Large intestine (tissue), 3 donors: ENCODE data around the gene RNU4-1. TPM values are rescaled to one million over a fixed set of nuclear protein-coding genes. Genes with fewer than 3 reads are reported as not detected.
"Not testable (repeated sequence)": the region's sequence is repeated elsewhere in the genome, so short reads cannot be mapped to it uniquely, and the experiment has no call there.

Experiments
- DNase-seq, 2 donors: peaks; one replicate each; pipeline versions ENCODE4 v3.0.0 to v3.0.0-alpha.2; 2013
- H3K27ac ChIP-seq: one replicate; pipeline ENCODE4 v1.5.1; 2013; ENCODE audit warnings: low read length
- H3K27me3 ChIP-seq: 2 replicates; pipeline ENCODE4 v1.6.1; 2013; ENCODE audit warnings: low read length; ENCODE audit not compliant: control insufficient read depth, insufficient read depth
- H3K36me3 ChIP-seq: 2 replicates; pipeline ENCODE4 v1.6.1; 2013; ENCODE audit warnings: low read length; ENCODE audit not compliant: control insufficient read depth, insufficient read depth
- H3K4me1 ChIP-seq: one replicate; pipeline ENCODE4 v1.6.1; 2013; ENCODE audit warnings: low read length; ENCODE audit not compliant: control insufficient read depth, insufficient read depth
- H3K4me3 ChIP-seq: one replicate; pipeline ENCODE4 v1.5.1; 2013; ENCODE audit warnings: low read length
- H3K9me3 ChIP-seq: one replicate; pipeline ENCODE4 v1.6.1; 2013; ENCODE audit warnings: mild to moderate bottlenecking, low read depth, low read length, moderate library complexity; ENCODE audit not compliant: control insufficient read depth
- WGBS: methylation state at CpG from one replicate; pipeline ENCODE4 v1.1.5; 2013; ENCODE audit warnings: low lambda C conversion rate; ENCODE audit not compliant: insufficient coverage; 5-methylcytosine and 5-hydroxymethylcytosine counted together
- polyA plus RNA-seq: library from polyadenylated mRNA; unstranded; fragments of 120-200 nt; gene quantifications from one replicate; pipeline ENCODE4 v1.2.1, GENCODE V29; 2013

RNU4-1 gene
- polyA plus RNA-seq, 1 donor: not detected

DNA sequence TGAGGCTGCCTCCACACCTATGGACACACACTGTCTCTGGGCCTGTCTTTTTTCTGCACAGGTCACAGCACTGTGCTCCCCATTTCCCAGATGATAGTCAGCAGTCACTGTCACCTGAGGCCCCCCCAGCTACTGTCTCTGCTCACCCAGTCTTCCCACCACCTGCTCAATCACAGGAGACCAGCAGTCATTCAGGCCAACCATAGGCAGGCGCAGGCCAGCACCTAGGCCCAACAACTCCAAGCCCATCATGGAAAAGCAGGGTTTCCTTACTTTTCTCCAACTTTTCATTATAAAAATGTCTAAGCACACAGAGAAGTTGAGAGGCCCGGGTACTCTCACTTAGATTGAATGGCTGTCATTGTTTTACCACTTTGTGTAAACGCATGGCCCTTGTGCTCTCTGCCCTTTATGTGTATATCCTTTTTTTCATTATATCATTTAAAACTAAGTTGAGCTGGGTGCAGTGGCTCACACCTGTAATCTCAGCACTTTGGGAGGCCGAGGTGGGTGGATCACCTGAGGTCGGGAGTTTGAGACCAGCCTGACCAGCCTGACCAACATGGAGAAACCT lies 34.6 kb downstream of the RNU4-1 start:
- Histone ChIP-seq H3K27ac (no peak overlapping the region), H3K36me3 (peaks cover 16% of the 10 kb centered on the region), H3K4me3 (no peak overlapping the region), H3K27me3 (no peaks in the 10 kb centered on the region), H3K4me1 (peaks cover 46% of the 10 kb centered on the region), H3K9me3 (no peaks in the 10 kb centered on the region)
- WGBS: no CpG with 5 or more reads among the region's 5 CpGs
- DNase-seq: no peak

DNA sequence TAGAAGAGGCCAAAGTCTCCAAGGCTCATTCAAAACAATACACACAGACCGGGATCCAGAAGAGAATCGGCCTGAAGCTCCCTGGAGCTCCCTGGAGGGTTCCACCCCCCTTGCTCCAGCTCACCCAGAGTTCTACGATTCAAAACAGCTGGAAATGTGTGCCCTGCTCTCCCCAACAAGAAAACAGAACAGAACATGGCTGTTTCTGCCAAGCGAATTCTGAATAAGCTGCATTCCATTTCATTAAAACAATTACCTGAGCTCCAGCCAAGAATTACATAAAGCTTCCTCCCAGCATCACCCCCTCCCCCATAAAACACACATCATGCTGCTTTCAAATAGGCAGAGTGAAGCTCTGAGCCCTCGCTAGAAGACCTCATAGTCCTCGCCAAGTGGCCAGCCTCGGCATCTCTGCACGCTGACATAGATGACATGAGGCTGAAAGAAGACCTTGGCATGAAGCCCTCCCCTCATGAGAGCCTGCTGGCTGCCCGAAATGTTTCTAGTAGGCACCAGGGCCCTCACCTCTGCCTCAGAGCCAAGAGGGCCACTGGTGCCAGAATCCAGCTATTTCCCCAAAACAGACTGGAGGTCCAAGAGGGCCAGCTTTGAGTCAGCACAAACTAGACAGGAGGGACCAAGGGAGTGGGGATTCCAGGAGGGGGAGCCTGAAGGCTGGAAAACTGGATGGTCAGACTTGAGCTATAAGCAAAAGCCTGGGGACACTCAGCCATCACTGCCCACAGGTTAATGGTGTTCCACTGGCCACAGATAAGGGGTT lies 35.8 kb downstream of the RNU4-1 start:
- H3K4me3 ChIP-seq: no peak overlapping the region
- peak in 1 of 2 donors; percentile 55 for DNase-seq
- H3K27me3 ChIP-seq: no peaks in the 10 kb centered on the region
- 100% methylated on average over 1 of the region's 9 CpGs for WGBS
- no peaks in the 10 kb centered on the region for H3K9me3 ChIP-seq
- peak overlapping the region; percentile 33 for H3K27ac ChIP-seq
- peaks cover 34% of the 10 kb centered on the region for H3K4me1 ChIP-seq
- peaks cover 17% of the 10 kb centered on the region for H3K36me3 ChIP-seq

DNA sequence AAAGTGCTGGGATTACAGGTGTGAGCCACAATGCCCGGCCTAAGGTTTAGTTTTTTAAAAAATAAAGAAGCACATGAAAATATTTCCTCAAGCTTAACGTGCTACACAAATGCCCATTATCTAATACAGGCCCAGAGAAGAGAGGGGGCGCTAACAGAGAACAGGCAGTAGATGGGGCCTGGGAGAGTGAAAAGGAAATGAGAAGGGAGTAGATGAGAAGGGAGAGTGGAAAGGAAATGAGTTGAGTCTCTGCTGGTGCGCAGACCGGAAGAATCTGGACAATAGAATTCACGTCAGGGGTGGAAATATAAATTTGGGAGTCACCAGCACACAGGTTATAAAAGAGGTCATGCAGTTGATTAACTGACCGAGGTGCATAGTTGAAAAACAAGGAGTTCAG lies 38.2 kb downstream of the RNU4-1 start:
- 96% methylated on average over 4 of the region's 7 CpGs for WGBS
- H3K27ac ChIP-seq: no peak overlapping the region

GRCh38 chr12:120253313-120253712 lies 39.7 kb downstream of the RNU4-1 start:
- H3K4me1 ChIP-seq: peaks cover 33% of the 10 kb centered on the region
- not testable (repeated sequence) for H3K27ac ChIP-seq, H3K4me3 ChIP-seq, DNase-seq, H3K27me3 ChIP-seq, H3K9me3 ChIP-seq
- peaks cover 27% of the 10 kb centered on the region for H3K36me3 ChIP-seq
- no CpG with 5 or more reads among the region's 6 CpGs for WGBS

More for the DNA sequence above, 38.2 kb downstream of the RNU4-1 start:
- peaks cover 23% of the 10 kb centered on the region for H3K36me3 ChIP-seq
- no peaks in the 10 kb centered on the region for H3K27me3 ChIP-seq
- peaks cover 32% of the 10 kb centered on the region for H3K4me1 ChIP-seq
- H3K4me3 ChIP-seq: no peak overlapping the region
- DNase-seq: no peak
- H3K9me3 ChIP-seq: no peaks in the 10 kb centered on the region

GRCh38 chr12:120252071-120252906 lies 40.7 kb downstream of the RNU4-1 start:
- Histone ChIP-seq H3K27me3 (no peaks in the 10 kb centered on the region), H3K9me3 (no peaks in the 10 kb centered on the region), H3K36me3 (peaks cover 27% of the 10 kb centered on the region), H3K4me3 (no peak overlapping the region), H3K4me1 (peaks cover 27% of the 10 kb centered on the region), H3K27ac (no peak overlapping the region)
- no peak for DNase-seq
- WGBS: 100% methylated on average over 1 of the region's 12 CpGs

DNA sequence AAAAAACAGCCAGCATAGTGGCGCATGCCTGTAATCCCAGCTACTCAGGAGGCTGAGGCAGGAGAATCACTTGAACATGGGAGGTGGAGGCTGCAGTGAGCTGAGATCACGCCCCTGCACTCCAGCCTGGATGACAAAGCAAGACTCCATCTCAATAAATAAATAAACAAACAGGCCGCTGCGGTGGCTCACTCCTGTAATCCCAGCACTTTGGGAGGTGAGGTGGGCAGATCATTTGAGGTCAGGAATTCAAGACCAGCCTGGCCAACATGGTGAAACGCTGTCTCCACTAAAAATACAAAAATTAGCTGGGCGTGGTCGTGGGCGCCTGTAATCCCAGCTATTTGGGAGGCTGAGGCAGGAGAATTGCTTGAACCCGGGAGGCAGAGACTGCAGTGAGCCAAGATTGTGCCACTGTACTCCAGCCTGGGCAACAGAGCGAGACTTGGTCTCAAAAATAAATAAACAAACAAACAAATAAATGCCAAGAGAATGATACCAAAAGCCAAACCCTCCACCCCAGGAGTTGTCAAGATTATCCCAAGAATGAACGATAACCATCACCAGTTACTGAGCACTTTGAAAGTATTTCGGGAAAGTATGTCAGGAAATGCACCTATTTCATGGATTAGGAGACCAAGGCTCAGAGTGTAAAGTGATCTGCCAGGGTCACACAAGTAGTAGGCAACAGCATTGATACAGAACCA lies 41.5 kb downstream of the RNU4-1 start:
- H3K27ac ChIP-seq, DNase-seq, H3K4me3 ChIP-seq, H3K27me3 ChIP-seq, H3K9me3 ChIP-seq: not testable (repeated sequence)
- peaks cover 27% of the 10 kb centered on the region for H3K36me3 ChIP-seq
- H3K4me1 ChIP-seq: peaks cover 21% of the 10 kb centered on the region
- no CpG with 5 or more reads among the region's 12 CpGs for WGBS

DNA sequence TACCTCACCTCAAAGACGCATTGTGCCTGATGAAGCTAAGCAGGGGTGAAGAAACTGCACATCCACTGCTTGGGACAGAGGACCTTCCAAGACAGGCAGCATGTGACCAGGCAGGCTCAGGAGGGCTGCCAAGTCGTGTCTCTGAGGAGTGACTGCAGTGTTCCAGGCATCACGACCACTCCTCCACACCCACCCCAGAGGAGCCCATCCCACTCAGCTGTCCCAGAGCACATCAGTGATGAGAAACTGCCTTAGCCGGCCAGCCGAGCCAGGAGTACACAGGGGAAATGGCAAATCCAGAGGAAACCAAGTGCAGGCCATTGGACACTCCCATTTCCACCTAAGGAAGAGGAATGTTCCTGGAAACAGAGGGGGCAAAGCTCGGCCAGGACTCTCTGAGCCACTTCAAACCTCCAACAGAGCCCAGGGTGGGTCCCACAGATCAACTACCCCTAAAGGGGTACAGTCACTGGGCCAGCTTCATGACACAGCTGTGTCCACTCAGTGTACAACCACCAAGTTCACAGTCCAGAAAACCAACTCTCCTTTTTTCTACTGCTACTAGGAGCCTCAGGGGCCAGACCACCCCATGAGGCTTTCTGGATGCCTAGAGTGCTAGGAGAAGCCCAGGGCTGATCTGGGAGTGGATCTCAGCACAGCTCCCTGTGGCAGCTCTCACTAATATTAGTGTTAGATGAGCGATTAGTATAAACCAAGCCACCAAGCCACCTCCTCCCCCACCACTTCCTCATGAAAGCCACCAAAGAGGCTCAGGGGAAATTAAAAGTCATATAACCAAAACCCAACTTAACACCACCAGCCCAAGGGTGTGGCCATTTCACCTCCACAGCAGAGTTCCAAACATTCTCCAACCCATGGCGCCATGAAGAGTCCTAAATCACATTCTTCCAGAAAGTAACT lies 42.9 kb downstream of the RNU4-1 start:
- peak in 1 of 2 donors; percentile 54 for DNase-seq

GRCh38 chr12:120249266-120249874 lies 43.7 kb downstream of the RNU4-1 start:
- peak in 1 of 2 donors; percentile 44 for DNase-seq
- Histone ChIP-seq H3K9me3 (no peaks in the 10 kb centered on the region), H3K4me1 (peaks cover 21% of the 10 kb centered on the region), H3K4me3 (no peak overlapping the region), H3K27me3 (no peaks in the 10 kb centered on the region), H3K27ac (peak overlapping the region; percentile 59), H3K36me3 (peaks cover 21% of the 10 kb centered on the region)
- no CpG with 5 or more reads among the region's 4 CpGs for WGBS

More for the DNA sequence above, 42.9 kb downstream of the RNU4-1 start:
- no CpG with 5 or more reads among the region's 8 CpGs for WGBS
- no peaks in the 10 kb centered on the region for H3K27me3 ChIP-seq
- peaks cover 24% of the 10 kb centered on the region for H3K36me3 ChIP-seq
- H3K27ac ChIP-seq: peak overlapping the region; percentile 59
- no peaks in the 10 kb centered on the region for H3K9me3 ChIP-seq
- peaks cover 21% of the 10 kb centered on the region for H3K4me1 ChIP-seq
- no peak overlapping the region for H3K4me3 ChIP-seq

- Histone ChIP-seq H3K27me3 (no peaks in the 10 kb centered on the region), H3K4me1 (peaks cover 21% of the 10 kb centered on the region), H3K9me3 (no peaks in the 10 kb centered on the region), H3K36me3 (peaks cover 16% of the 10 kb centered on the region), H3K4me3 (no peak overlapping the region), H3K27ac (peak overlapping the region; percentile 59)
- no peak for DNase-seq
- WGBS: no CpG with 5 or more reads among the region's 6 CpGs
These were observed 45.4 kb downstream of the RNU4-1 start for GRCh38 chr12:120247621-120248030.
